ENCODE data around the gene UBE2J1.
A peak's percentile ranks its signal among the peaks of the same experiment; 100 is the strongest.
"Not testable (repeated sequence)": the region's sequence is repeated elsewhere in the genome, so short reads cannot be mapped to it uniquely, and the experiment has no call there.

UBE2J1 gene

GRCh38 chr6:89315249-89315885 lies 37.2 kb downstream of the UBE2J1 start, which contains the start of gene GABRR2:
Gene GABRR2 (minus strand): TSS chr6:89315299. CDS start chr6:89315165, 134 bp downstream.
- no peak for DNase-seq

- DNase-seq, result no peak
Observed at GRCh38 chr6:89314692-89315091, 37.8 kb downstream of the UBE2J1 start.

- peak; percentile 72 to 77 (median 72) for DNase-seq
Observed at GRCh38 chr6:89313006-89313405, 39.5 kb downstream of the UBE2J1 start.

GRCh38 chr6:89311853-89312531 lies 40.5 kb downstream of the UBE2J1 start:
- DNase-seq, result peak in 2 of 3 donors; percentile 28 to 49

- no peak for DNase-seq
Observed at GRCh38 chr6:89311530-89311852, 41.0 kb downstream of the UBE2J1 start.

- peak; percentile 78 to 85 (median 79) for DNase-seq
Observed at GRCh38 chr6:89310929-89311328, 41.6 kb downstream of the UBE2J1 start.

GRCh38 chr6:89308525-89309395 lies 43.8 kb downstream of the UBE2J1 start:
- DNase-seq, result peak in 2 of 3 donors; percentile 27 to 31

GRCh38 chr6:89304517-89304916 lies 48.0 kb downstream of the UBE2J1 start:
- DNase-seq, result not testable (repeated sequence)

GRCh38 chr6:89302936-89303335 lies 49.6 kb downstream of the UBE2J1 start:
- DNase-seq, result peak in 1 of 3 donors; percentile 41

- no peak for DNase-seq
Observed at GRCh38 chr6:89302195-89302770, 50.2 kb downstream of the UBE2J1 start.

- DNase-seq, result no peak
Observed at GRCh38 chr6:89301586-89302194, 50.8 kb downstream of the UBE2J1 start.

- no peak for DNase-seq
Observed at GRCh38 chr6:89299466-89299850, 53.1 kb downstream of the UBE2J1 start.

GRCh38 chr6:89298680-89299465 lies 53.6 kb downstream of the UBE2J1 start:
- DNase-seq, result peak in 2 of 3 donors; percentile 49 to 52

- peak; percentile 53 to 80 (median 76) for DNase-seq
Observed at GRCh38 chr6:89297695-89298351, 54.7 kb downstream of the UBE2J1 start.

GRCh38 chr6:89295981-89296380 lies 56.5 kb downstream of the UBE2J1 start:
- no peak for DNase-seq

- DNase-seq, result not testable (repeated sequence)
Observed at GRCh38 chr6:89295116-89295515, 57.4 kb downstream of the UBE2J1 start.

GRCh38 chr6:89291256-89291819 lies 61.2 kb downstream of the UBE2J1 start:
- DNase-seq, result no peak

GRCh38 chr6:89290401-89291155 lies 61.9 kb downstream of the UBE2J1 start:
- no peak for DNase-seq

- DNase-seq, result no peak
Observed at GRCh38 chr6:89289710-89290109, 62.8 kb downstream of the UBE2J1 start.

GRCh38 chr6:89287351-89288028 lies 65.0 kb downstream of the UBE2J1 start:
- DNase-seq, result no peak

Measured in suppressor macrophage treated with lipopolysaccharide for 1 hour (primary cell).